AG04450 (cell line): ENCODE measurements around the gene FFAR3. TPM values are rescaled to one million over a fixed set of nuclear protein-coding genes. Genes with fewer than 3 reads are reported as not detected.
A peak's percentile ranks its signal among the peaks of the same experiment; 100 is the strongest.

Experiments used
- CTCF ChIA-PET: fragments of 300-600, 350-600 bp; formaldehyde crosslinking; extraction: SDS; loops from one replicate; lab custom pipeline; 2022; ENCODE audit warnings: antibody characterized with exemption, inconsistent platforms; lab: Charles Lee
- POLR2A ChIA-PET: fragments of 350-600 bp; formaldehyde crosslinking; extraction: SDS; loops from one replicate; lab custom pipeline; 2021; ENCODE audit warnings: antibody characterized with exemption, inconsistent platforms; lab: Yijun Ruan, JAX
- DNase-seq: peaks from one replicate; pipeline ENCODE4 v3.0.0-alpha.2; 2011; ENCODE audit warnings: low read depth, low spot score
- H3K27ac ChIP-seq: one replicate; pipeline ENCODE4 v1.5.1; 2012; ENCODE audit warnings: low read depth, low read length, control low read depth
- H3K27me3 ChIP-seq: one replicate; pipeline ENCODE4 v1.6.0; 2012; ENCODE audit warnings: low read length; ENCODE audit not compliant: control insufficient read depth, insufficient read depth
- H3K4me3 ChIP-seq: 2 replicates; pipeline ENCODE4 v1.5.1; 2011; ENCODE audit warnings: mild to moderate bottlenecking, low read depth, low read length, control low read depth
- H3K9me3 ChIP-seq: 2 replicates; pipeline ENCODE4 v1.5.1; 2012; ENCODE audit warnings: low read length; ENCODE audit not compliant: control insufficient read depth, insufficient read depth
- polyA plus RNA-seq: library from polyadenylated mRNA; depleted of rRNA; stranded (reverse); fragments of >200 nt; gene quantifications from 2 replicates; pipeline ENCODE4 v1.2.3, GENCODE V29; 2011
- TF ChIP-seq, protein P1 (sequence below): IDR thresholded peaks from 2 replicates; pipeline ENCODE4 v1.5.1; 2011; ENCODE audit warnings: low read depth, low read length, control low read depth, inconsistent platforms

FFAR3 gene
- polyA plus RNA-seq, 1 experiment = not detected

GRCh38 chr19:35320065-35320713 lies 38.1 kb upstream of the FFAR3 start:
- no peak overlapping the region for H3K4me3 ChIP-seq
- H3K9me3 ChIP-seq = peaks cover 4% of the 10 kb centered on the region; the same call in 1 of the 2 replicates
- CTCF ChIA-PET = interaction anchor here (0.7 kb wide), 1 partner anchor 264 kb away, joined by 3 read pairs; no protein-coding TSS in a partner anchor
- TF ChIP-seq, protein P1, sequence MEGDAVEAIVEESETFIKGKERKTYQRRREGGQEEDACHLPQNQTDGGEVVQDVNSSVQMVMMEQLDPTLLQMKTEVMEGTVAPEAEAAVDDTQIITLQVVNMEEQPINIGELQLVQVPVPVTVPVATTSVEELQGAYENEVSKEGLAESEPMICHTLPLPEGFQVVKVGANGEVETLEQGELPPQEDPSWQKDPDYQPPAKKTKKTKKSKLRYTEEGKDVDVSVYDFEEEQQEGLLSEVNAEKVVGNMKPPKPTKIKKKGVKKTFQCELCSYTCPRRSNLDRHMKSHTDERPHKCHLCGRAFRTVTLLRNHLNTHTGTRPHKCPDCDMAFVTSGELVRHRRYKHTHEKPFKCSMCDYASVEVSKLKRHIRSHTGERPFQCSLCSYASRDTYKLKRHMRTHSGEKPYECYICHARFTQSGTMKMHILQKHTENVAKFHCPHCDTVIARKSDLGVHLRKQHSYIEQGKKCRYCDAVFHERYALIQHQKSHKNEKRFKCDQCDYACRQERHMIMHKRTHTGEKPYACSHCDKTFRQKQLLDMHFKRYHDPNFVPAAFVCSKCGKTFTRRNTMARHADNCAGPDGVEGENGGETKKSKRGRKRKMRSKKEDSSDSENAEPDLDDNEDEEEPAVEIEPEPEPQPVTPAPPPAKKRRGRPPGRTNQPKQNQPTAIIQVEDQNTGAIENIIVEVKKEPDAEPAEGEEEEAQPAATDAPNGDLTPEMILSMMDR = no peak
- no peak for DNase-seq
- H3K27ac ChIP-seq = no peak overlapping the region
- H3K27me3 ChIP-seq = no peaks in the 10 kb centered on the region
- POLR2A ChIA-PET = no interaction called here

- TF ChIP-seq, protein P1 = no peak
- no peak for DNase-seq
- ChIA-PET CTCF (no interaction called here), POLR2A (no interaction called here)
- no peaks in the 10 kb centered on the region for H3K27me3 ChIP-seq
- H3K27ac ChIP-seq = no peak overlapping the region
- no peak overlapping the region for H3K4me3 ChIP-seq
- peaks cover 4% of the 10 kb centered on the region; the same call in 1 of the 2 replicates for H3K9me3 ChIP-seq
Measured at GRCh38 chr19:35321291-35321690, 37.0 kb upstream of the FFAR3 start.

GRCh38 chr19:35322014-35322413 lies 36.2 kb upstream of the FFAR3 start:
- POLR2A ChIA-PET = no interaction called here

GRCh38 chr19:35327642-35328041 lies 30.6 kb upstream of the FFAR3 start:
- ChIA-PET CTCF (interaction anchor here (0.6 kb wide), 1 partner anchor 277 kb away, joined by 3 read pairs; no protein-coding TSS in a partner anchor), POLR2A (no interaction called here)
- TF ChIP-seq, protein P1 = 0 out of 2 replicates have a peak, but pooled peaks have one; percentile 21
- no peak for DNase-seq
- H3K27ac ChIP-seq = no peak overlapping the region
- H3K4me3 ChIP-seq = no peak overlapping the region
- peaks cover 8% of the 10 kb centered on the region for H3K27me3 ChIP-seq
- H3K9me3 ChIP-seq = no peaks in the 10 kb centered on the region

More at GRCh38 chr19:35322014-35322413, 36.2 kb upstream of the FFAR3 start:
- H3K27ac ChIP-seq = no peak overlapping the region
- peaks cover 5% of the 10 kb centered on the region for H3K27me3 ChIP-seq
- no peak overlapping the region for H3K4me3 ChIP-seq
- TF ChIP-seq, protein P1 = no peak
- H3K9me3 ChIP-seq = peaks cover 4% of the 10 kb centered on the region; the same call in 1 of the 2 replicates
- no peak for DNase-seq
- CTCF ChIA-PET = no interaction called here

DNA sequence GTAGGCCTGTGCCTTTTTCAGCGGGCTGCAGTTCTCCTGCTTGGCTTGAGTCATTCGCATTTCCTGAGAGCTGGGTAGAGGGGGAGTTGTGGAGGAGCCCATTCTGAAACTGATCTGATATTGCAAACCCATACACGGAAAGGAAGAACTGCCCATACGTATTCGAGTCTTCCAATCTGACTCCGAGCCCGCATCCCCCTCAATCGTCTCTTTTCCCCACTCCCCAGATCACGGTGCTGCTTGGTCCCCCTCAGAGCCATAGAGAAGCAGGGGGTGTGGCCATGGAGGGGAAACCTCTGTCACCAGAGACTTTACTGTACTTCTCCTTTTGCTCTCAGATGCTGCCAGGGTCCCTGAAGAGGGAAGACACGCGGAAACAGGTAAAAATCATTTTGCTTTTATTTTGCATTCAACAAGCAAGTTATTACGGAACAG lies 29.4 kb upstream of the FFAR3 start, which contains the start of gene CD22:
Gene CD22 (plus strand): TSS at position 337 of the 435 bp plus-strand sequence. CDS start 2,854 bp downstream, outside the sequence.
- Histone ChIP-seq H3K4me3 (no peak within 1 kb of the TSS), H3K27ac (no peak within 1 kb of the TSS), H3K27me3 (peaks cover 8% of the 10 kb centered on the region), H3K9me3 (no peaks in the 10 kb centered on the region)
- no peak for DNase-seq
- TF ChIP-seq, protein P1 = no peak
- POLR2A ChIA-PET = no interaction called here
- CTCF ChIA-PET = no interaction called here
